Effector CD4-positive, alpha-beta T cell (primary cell): Measurements from ENCODE around the gene EHD1.
"Not testable (repeated sequence)": the region's sequence is repeated elsewhere in the genome, so short reads cannot be mapped to it uniquely, and the experiment has no call there.

Experiments used
- DNase-seq: peaks from one replicate; pipeline ENCODE4 v3.0.0-alpha.2; 2020

EHD1 gene

DNA sequence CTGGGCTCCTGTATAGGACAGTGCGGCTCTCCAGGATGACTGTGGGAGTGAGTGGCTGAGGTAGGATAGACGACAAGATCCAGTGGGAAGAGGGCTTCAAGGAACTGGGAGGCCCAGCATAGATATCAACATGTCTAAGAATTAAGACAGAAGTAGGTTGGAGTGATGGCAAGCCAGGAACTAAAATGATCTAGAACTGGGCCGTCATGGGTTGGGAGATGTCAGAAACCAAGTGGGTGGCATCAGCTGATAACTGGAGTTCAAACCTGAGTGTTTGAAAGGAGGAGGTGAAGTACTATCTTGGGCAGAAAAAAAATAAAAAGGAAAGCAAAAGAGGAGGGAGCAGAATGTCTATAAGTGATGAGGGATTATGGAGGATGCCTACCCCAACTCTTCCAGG, 60.9 kb downstream of the EHD1 start:
- no peak for DNase-seq

DNA sequence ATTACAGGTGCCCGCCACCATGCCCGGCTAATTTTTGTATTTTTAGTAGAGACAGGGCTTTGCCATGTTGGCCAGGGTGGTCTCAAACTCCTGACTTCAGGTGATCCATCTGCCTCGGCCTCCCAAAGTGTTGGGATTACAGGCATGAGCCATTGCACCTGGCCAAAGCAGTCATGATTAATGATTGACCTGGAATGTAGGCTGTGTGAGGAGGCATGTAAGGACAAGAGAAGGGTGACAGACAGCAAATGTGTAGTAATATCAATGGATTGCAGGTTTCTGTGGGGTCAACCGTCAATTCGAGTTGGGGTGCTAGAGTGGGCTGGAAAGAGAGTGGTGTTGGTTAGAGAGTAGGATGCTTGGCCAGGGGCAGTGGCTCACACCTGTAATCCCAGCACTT, 63.0 kb downstream of the EHD1 start:
- DNase-seq, result not testable (repeated sequence)

DNA sequence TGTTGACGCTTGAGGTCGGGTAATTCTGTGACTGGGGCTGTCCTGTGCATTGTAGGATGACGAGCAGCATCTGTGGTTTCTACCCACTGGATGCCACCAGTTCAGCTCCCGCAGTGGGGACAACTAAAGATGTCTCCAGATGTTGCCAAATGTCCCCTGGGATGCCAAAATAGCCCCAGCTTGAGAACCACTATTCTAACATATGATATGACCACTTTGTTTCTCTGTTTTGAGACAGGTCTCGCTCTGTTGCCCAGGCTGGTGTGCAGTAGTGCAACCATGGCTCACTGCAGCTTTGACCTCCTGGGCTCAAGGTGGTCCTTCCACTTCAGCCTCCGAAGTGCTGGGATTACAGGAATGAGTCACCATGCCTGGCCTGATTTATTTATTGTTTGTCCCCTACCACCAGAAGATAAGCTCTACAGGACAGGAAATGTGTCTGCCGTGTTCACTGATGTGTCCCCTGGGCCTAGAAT, 63.7 kb downstream of the EHD1 start:
- DNase-seq, result no peak

DNA sequence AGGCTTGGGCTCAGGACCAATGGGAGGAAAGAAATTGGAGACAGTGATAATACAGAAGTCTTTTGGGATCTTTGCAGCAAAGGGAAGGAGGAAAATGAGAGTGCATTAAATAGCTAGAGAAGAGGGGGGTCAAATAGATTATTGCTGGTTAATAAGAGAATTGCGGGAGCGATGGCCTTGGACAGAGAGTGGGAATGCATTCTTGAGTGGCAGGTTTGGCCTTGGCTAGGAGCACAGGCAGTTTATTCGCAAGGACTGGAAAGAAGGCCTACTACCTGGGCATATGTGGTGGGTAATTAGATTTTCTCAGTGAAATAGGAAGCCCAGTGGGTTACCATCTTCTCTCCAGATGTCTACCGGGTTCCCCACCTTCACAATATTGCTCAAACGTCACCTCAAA, 64.6 kb downstream of the EHD1 start:
- no peak for DNase-seq

DNA sequence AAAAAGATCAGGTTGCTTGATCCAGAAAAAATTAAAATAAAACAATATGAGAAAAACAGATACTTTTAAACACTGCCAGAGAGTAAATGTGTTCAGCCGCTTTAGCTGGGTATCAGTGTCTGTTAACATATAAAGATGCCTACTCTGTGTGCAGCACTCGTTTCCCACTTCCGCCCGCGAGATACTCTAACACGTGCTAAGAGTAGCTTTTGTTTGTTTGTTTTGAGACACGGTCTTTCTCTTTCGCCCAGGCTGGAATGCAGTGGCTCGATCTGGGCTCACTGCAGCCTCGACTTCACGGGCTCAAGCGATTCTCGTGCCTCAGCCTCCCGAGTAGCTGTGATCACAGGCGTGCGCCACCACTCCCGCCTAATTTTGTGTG, 67.5 kb downstream of the EHD1 start:
- peak; percentile 47 for DNase-seq

DNA sequence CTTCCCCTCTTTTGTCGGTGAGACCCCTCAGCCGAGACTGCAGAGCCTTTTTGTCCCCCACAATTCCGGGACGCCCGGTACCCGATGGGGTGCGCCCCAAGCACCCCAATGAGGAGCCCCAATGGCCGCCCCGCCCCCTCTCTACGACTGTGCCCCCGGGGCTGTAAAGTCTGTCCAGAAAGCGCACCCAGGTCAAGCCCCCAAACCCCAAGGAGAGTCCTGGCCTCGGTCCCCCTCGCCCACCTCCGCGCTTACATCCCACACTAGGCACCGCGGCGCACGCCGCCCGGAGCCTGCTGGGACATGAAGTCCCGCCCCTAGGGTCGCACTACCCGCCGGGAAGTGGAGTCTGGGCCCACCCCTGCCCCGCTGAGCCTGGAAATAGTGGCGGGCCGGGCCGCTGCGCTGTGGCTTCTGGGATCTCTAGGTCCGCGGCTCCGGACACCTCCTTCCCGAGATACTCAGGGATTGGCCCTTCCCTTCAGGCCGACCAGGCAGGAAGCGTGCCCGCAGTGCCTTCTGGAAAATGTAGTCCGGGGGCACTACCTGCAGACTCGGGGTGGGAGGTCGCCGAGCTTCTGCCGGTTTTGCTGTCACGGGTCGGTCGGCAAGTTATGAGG, 68.0 kb downstream of the EHD1 start, which contains the start of gene MEN1:
Gene MEN1 (minus strand): TSS at position 281 of the 620 bp plus-strand sequence. CDS start 442 bp downstream, outside the sequence.
- DNase-seq, result peak; percentile 69

DNA sequence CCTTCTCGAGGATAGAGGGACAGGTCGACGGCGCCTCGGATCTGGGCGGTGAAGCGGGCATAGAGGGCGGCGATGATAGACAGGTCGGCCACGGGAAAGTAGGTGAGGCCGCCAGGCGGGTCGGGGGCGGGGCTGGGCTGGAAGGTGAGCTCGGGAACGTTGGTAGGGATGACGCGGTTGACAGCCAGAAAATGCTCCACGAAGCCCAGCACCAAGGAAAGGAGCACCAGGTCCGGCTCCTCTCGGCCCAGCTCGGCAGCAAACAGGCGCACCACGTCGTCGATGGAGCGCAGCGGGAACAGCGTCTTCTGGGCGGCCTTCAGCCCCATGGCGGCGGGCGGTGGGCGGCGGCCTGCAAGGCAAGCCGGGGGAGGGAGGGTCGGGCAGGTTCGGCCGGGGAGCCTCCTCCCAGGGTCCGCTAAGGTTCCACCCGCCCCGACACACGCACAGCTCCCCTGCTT, 68.6 kb downstream of the EHD1 start:
- no peak for DNase-seq

DNA sequence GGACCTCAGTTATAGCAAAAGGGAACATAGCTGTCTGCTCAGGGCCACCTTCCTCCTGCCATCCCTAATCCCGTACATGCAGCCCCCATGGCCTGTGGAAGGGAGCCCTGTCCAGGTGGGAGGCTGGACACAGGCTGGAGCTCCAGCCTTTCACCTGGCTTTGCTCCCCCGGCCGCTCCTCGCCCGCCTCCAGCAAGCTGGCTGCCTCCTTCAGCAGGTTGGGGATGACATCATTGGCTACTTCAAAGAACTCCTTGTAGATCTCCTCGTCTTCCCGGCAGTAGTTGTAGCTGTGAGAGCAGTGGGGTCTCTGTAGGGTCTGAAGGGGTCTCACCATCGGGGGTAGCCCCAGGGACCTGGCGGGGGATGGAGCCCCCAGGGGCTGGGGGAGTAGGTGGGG, 72.9 kb downstream of the EHD1 start:
- DNase-seq, result no peak

DNA sequence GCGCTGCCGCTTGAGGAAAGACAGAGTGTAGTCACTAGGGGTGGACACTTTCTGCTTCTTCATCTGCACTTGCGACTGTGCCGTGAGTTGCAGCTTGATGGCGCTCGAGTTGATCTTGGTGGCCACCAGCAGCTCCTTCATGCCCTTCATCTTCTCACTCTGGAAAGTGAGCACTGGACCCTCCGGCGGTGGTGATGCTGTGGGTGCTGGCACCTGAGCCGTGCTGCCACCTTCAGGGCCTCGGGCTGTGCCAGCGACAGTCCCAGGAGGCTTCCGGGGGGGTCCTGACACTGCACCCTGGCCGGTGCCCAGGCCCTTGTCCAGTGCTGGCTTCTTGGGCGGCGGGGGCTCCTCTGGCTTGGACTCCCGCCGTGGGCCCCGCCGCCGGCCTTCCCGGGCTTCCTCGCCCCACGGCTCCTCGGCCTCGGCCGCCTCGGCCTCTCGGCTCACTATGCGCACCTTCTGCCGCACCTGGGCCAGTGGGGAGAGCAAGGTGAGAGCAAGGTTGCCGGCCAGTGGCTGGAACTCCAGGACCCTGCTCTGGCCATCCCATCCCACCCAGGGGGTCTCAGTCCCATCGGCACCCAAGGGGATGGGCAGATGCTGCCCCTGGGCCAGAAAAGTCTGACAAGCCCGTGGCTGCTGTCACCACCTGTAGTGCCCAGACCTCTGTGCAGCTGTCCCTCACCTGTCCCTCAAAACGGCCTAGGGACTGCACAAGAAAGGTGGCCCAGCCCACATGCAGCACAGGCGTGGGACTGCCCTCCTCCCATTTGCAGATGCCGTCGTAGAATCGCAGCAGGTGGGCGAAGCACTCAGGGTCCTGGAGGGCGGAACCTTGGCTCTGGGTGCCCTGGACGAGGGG, 73.8 kb downstream of the EHD1 start:
- DNase-seq, result no peak

DNA sequence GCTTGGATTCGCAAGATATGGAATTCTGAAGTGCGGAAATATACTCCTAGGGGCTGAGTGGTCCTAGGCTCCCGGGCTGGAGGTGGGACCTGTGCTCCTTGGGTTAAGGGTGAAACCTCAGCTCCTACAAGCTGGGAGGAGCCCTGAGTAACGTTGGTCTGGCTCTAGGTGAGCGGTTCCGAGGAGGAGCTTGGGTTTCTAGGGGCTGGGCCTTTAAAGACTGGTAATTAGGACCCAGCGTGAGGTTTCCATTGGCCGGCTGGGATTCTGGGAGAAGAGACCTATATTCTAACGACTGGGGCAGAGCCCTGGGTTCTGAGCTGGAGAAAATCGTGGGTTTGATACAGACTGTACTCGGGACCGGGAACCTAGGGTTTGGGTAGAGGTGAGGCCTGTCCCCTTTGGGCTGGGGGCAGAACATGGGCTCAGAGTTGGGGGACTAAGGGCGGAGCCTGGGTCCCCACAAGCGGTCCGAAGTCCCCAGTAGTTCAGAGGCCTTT, 74.5 kb downstream of the EHD1 start:
- no peak for DNase-seq

DNA sequence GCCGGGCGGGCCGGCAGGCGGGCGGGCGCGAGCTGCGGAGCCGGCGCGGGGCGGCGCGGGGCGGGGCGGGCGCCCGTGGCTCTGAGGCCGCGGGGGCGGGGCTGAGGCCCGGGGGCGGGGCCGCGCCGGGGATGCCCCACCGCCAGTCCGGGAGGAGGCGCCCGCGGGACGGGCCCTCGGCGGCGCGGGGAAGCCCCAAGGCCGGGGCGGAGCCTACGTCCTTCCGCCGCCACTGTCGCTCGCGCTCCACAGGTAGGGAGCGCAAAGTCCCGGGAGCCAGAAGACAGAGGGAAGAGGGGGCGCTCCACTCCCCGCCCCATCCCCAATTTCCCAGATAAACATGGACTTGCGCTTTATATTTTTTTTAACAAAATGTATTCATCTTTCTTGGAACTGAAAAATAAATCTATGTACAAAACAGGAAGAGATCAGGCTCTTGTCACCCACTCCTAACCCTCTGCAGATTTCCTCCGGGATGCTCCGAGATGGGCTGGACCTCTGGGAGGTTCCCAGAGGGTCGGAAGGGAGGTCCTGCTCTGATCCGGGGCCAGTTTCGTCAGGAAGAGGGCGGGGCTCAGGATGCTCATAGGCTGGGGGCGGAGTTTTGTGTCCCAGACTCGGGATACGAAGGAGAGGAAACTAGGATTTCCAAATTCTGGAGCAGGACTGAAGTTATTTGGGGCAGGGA, 75.1 kb downstream of the EHD1 start, which contains the start of gene MAP4K2:
Gene MAP4K2 (minus strand): TSS at position 57 of the 688 bp plus-strand sequence. CDS start 65 bp downstream, outside the sequence.
- DNase-seq, result peak; percentile 83

DNA sequence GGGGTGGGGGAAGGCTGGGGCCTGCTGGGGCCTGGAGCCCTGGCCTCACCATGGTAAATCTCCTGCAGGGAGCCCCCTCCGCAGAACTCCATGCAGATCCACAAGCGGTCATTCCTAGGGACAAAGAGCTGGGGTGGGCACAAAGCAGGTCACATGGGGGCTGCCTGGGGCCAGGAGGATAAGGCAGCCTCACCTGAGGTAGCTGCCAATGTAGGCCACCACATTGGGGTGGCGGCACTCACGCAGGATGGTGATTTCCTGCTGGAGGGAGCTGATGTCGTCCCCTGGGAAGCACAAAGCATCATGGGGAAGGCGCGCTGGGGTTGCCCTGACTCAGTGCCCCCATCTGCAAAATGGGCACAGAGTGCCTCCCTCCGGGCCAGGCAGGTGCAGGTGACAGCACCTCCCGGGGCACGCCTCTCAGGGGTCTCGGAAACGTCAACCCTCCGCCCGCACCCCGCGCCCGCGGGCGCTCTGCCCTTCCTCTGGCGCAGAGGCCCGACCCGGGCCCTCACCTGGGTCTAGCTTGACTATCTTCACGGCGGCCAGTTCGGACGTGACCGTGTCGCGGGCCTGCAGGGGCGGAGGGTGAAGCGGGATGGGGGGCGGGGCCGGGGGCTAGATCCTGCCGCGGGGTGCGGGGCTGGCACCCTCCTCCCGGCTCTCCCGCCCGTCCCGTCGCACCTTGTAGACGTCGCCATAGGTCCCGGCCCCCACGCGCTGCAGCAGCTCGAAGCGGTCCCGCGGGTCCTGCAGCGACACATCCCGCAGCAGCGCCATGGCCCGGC, 75.9 kb downstream of the EHD1 start:
- peak; percentile 24 for DNase-seq
